WTC11 (cell line): ENCODE measurements around the gene S100PBP. TPM values are rescaled to one million over a fixed set of nuclear protein-coding genes. Genes with fewer than 3 reads are reported as not detected.

Experiments
- ATAC-seq: fragments of 200-7000 bp; cut with Tn5 transposase; 2 replicates; pipeline ENCODE4 v1.10.0; 2021; ENCODE audit warnings: mild to moderate bottlenecking, moderate library complexity
- CTCF ChIA-PET: fragments of 300-600 bp; sonication (Branson Sonifier 250); formaldehyde crosslinking; loops from one replicate; lab custom pipeline; 2021; ENCODE audit warnings: antibody characterized with exemption; lab: Charles Lee
- POLR2A ChIA-PET: fragments of 350-600 bp; sonication (Branson Sonifier 250); formaldehyde crosslinking; loops from one replicate; lab custom pipeline; 2021; ENCODE audit warnings: antibody characterized with exemption; lab: Charles Lee
- DNase-seq: peaks from one replicate; pipeline ENCODE4 v3.0.0; 2021; ENCODE audit warnings: low spot score
- H3K27ac Mint-ChIP-seq: 2 replicates; pipeline ENCODE4 v1.8.0; 2021; ENCODE audit warnings: mixed read lengths
- H3K27me3 Mint-ChIP-seq: 2 replicates; pipeline ENCODE4 v1.8.0; 2021; ENCODE audit warnings: low read depth, mild to moderate bottlenecking, moderate library complexity, mixed read lengths
- H3K36me3 Mint-ChIP-seq: 2 replicates; pipeline ENCODE4 v1.8.0; 2021; ENCODE audit warnings: mixed read lengths
- H3K4me1 Mint-ChIP-seq: 2 replicates; pipeline ENCODE4 v1.8.0; 2022; ENCODE audit warnings: mixed read lengths
- H3K4me3 Mint-ChIP-seq: 2 replicates; pipeline ENCODE4 v1.8.0; 2021; ENCODE audit warnings: mild to moderate bottlenecking, moderate library complexity, mixed read lengths
- H3K9me3 Mint-ChIP-seq: 2 replicates; pipeline ENCODE4 v1.8.0; 2021; ENCODE audit warnings: mixed read lengths
- AR ChIP-seq: fragments of 250-450 bp; sonication (Bioruptor Pico); IDR thresholded peaks from 2 replicates; pipeline ENCODE4 v1.9.0; 2021; ENCODE audit warnings: mild to moderate bottlenecking
- ARID4B ChIP-seq: sonication (generic); formaldehyde crosslinking; IDR thresholded peaks from 2 replicates; pipeline ENCODE4 v1.8.0; 2023; ENCODE audit warnings: missing genetic modification reagents, mild to moderate bottlenecking, borderline replicate concordance
- CREB1 ChIP-seq: sonication (generic); formaldehyde crosslinking; IDR thresholded peaks from 2 replicates; pipeline ENCODE4 v1.8.0; 2023; ENCODE audit warnings: mild to moderate bottlenecking, missing genetic modification reagents
- CREM ChIP-seq: sonication (generic); formaldehyde crosslinking; IDR thresholded peaks from 2 replicates; pipeline ENCODE4 v1.8.1; 2022; ENCODE audit warnings: mild to moderate bottlenecking, missing genetic modification reagents, moderate library complexity
- FOXP1 ChIP-seq: sonication (generic); formaldehyde crosslinking; IDR thresholded peaks from 2 replicates; pipeline ENCODE4 v1.8.0; 2022; ENCODE audit warnings: missing genetic modification reagents, mild to moderate bottlenecking, moderate library complexity, borderline replicate concordance
- GTF2I ChIP-seq: fragments of 250-450 bp; sonication (Bioruptor Pico); conservative IDR thresholded peaks from 2 replicates; pipeline ENCODE4 v1.4.0; 2021; ENCODE audit warnings: mild to moderate bottlenecking
- HMGXB4 ChIP-seq: sonication (generic); formaldehyde crosslinking; IDR thresholded peaks from 2 replicates; pipeline ENCODE4 v1.8.1; 2023; ENCODE audit warnings: mild to moderate bottlenecking, moderate library complexity, missing genetic modification reagents
- KAT7 ChIP-seq: sonication (generic); formaldehyde crosslinking; IDR thresholded peaks from 2 replicates; pipeline ENCODE4 v1.8.1; 2023; ENCODE audit warnings: missing genetic modification reagents, mild to moderate bottlenecking, borderline replicate concordance
- MLX ChIP-seq: sonication (generic); formaldehyde crosslinking; IDR thresholded peaks from 2 replicates; pipeline ENCODE4 v1.8.1; 2023; ENCODE audit warnings: mild to moderate bottlenecking, missing genetic modification reagents, moderate library complexity
- NFATC4 ChIP-seq: fragments of 250-450 bp; sonication (Bioruptor Pico); IDR thresholded peaks from 2 replicates; pipeline ENCODE4 v1.9.0; 2021; ENCODE audit warnings: mild to moderate bottlenecking
- NR2C2 ChIP-seq: sonication (generic); formaldehyde crosslinking; IDR thresholded peaks from 2 replicates; pipeline ENCODE4 v1.8.0; 2022; ENCODE audit warnings: mild to moderate bottlenecking, missing genetic modification reagents
- PREB ChIP-seq: sonication (generic); formaldehyde crosslinking; IDR thresholded peaks from 2 replicates; pipeline ENCODE4 v1.8.1; 2022; ENCODE audit warnings: mild to moderate bottlenecking, missing genetic modification reagents, moderate library complexity, borderline replicate concordance
- TEAD4 ChIP-seq: sonication (generic); formaldehyde crosslinking; IDR thresholded peaks from 2 replicates; pipeline ENCODE4 v1.8.0; 2022; ENCODE audit warnings: mild to moderate bottlenecking, missing genetic modification reagents
- ZNF281 ChIP-seq: sonication (generic); formaldehyde crosslinking; IDR thresholded peaks from 2 replicates; pipeline ENCODE4 v1.8.0; 2023; ENCODE audit warnings: mild to moderate bottlenecking, missing genetic modification reagents
- ZNF423 ChIP-seq: fragments of 250-450 bp; sonication (Bioruptor Pico); IDR thresholded peaks from 2 replicates; pipeline ENCODE4 v2.1.2; 2022; ENCODE audit warnings: mild to moderate bottlenecking, moderate library complexity
- ZNF512 ChIP-seq: sonication (generic); formaldehyde crosslinking; IDR thresholded peaks from 2 replicates; pipeline ENCODE4 v1.8.1; 2022; ENCODE audit warnings: missing genetic modification reagents, borderline replicate concordance
- ZNF532 ChIP-seq: fragments of 250-450 bp; sonication (Bioruptor Pico); IDR thresholded peaks from 2 replicates; pipeline ENCODE4 v1.9.0; 2021; ENCODE audit warnings: mild to moderate bottlenecking, borderline replicate concordance
- total RNA-seq: library from RNA; stranded (reverse); gene quantifications from 3 replicates; pipeline ENCODE4 v1.2.3, GENCODE V29; 2021

S100PBP gene
- total RNA-seq, 1 experiment from 2014 or later = 62.9 TPM

- ATAC-seq = no peak
- TF ChIP-seq FOXP1 (CRISPR knock-in tag) (no peak), NFATC4 (CRISPR knock-in tag) (no peak), ARID4B (CRISPR knock-in tag) (no peak), TEAD4 (no peak), MLX (CRISPR knock-in tag) (no peak), GTF2I (no peak), CREB1 (CRISPR knock-in tag) (no peak), ZNF281 (CRISPR knock-in tag) (no peak), ZNF512 (CRISPR knock-in tag) (no peak), ZNF423 (CRISPR knock-in tag) (no peak), KAT7 (CRISPR knock-in tag) (no peak), AR (CRISPR knock-in tag) (no peak), HMGXB4 (CRISPR knock-in tag) (no peak), NR2C2 (CRISPR knock-in tag) (no peak), CREM (CRISPR knock-in tag) (no peak), PREB (CRISPR knock-in tag) (no peak), ZNF532 (CRISPR knock-in tag) (no peak)
- no peaks in the 10 kb centered on the region for H3K27me3 Mint-ChIP-seq
- H3K27ac Mint-ChIP-seq = no peak overlapping the region
- POLR2A ChIA-PET = no interaction called here
- no peak overlapping the region for H3K4me3 Mint-ChIP-seq
- DNase-seq = no peak
- CTCF ChIA-PET = interaction anchor here (0.5 to 0.9 kb wide), 2 partner anchors 75 to 119 kb away, joined by 3 read pairs; no protein-coding TSS in a partner anchor
- H3K4me1 Mint-ChIP-seq = no peaks in the 10 kb centered on the region
- H3K9me3 Mint-ChIP-seq = no peaks in the 10 kb centered on the region
- H3K36me3 Mint-ChIP-seq = peaks cover 72% of the 10 kb centered on the region
Observed at GRCh38 chr1:32831878-32832277, 14.4 kb downstream of the S100PBP start.
